ENCODE data around the gene AZU1. TPM values are rescaled to one million over a fixed set of nuclear protein-coding genes. Genes with fewer than 3 reads are reported as not detected.

AZU1 gene
- total RNA-seq, 2 donors from 2014 or later, result 0.26 TPM; not detected in 1

DNA sequence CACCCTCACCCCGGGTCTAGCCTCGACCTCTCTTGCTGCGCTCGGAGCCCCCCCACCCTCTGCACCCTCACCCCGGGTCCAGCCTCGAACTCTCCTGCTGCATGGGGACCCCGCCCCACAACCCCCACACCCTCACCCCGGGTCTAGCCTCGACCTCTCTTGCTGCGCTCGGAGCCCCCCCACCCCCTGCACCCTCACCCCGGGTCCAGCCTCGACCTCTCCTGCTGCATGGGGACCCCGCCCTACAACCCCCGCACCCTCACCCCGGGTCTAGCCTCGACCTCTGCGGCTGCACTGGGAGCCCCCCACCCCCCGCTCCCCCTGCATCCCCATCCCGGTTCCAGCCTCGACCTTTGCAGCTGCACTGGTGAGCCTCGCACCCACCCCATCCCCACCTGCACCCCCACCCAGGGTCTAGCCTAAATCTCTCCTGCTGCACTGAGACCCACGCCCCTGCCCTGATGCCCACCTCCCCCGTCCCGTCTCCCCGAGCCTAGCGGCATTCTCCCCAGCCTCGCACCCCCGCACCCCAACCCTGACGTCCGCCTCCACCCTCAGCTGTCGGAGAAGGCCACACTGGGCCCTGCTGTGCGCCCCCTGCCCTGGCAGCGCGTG is 33.6 kb downstream of the AZU1 start:
- Histone ChIP-seq H3K27me3 (no peaks in the 10 kb centered on the region), H3K4me1 (peaks cover 27% of the 10 kb centered on the region), H3K27ac (no peak overlapping the region), H3K4me3 (no peak overlapping the region), H3K36me3 (replicated peaks in 1 of 2; ENCODE audit: insufficient read depth in 1 of 2, low read depth in 2 of 2) (no peaks in the 10 kb centered on the region), H3K9me3 (no peaks in the 10 kb centered on the region)
- WGBS, 2 donors, result 39 to 90% methylated on average over 2 to 17 of the region's 35 CpGs
- TF ChIP-seq POLR2A (IDR thresholded peaks at IDR 0.05), result no peak
- TF ChIP-seq, protein P1, sequence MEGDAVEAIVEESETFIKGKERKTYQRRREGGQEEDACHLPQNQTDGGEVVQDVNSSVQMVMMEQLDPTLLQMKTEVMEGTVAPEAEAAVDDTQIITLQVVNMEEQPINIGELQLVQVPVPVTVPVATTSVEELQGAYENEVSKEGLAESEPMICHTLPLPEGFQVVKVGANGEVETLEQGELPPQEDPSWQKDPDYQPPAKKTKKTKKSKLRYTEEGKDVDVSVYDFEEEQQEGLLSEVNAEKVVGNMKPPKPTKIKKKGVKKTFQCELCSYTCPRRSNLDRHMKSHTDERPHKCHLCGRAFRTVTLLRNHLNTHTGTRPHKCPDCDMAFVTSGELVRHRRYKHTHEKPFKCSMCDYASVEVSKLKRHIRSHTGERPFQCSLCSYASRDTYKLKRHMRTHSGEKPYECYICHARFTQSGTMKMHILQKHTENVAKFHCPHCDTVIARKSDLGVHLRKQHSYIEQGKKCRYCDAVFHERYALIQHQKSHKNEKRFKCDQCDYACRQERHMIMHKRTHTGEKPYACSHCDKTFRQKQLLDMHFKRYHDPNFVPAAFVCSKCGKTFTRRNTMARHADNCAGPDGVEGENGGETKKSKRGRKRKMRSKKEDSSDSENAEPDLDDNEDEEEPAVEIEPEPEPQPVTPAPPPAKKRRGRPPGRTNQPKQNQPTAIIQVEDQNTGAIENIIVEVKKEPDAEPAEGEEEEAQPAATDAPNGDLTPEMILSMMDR (IDR thresholded peaks at IDR 0.05), result no peak
- intact Hi-C loops (cut with DNase I), result loop anchor here (5.0 kb wide), 1 partner anchor 56 kb away; the partner anchor contains the start of gene KISS1R
- no peak for ATAC-seq
- DNase-seq, result no peak

DNA sequence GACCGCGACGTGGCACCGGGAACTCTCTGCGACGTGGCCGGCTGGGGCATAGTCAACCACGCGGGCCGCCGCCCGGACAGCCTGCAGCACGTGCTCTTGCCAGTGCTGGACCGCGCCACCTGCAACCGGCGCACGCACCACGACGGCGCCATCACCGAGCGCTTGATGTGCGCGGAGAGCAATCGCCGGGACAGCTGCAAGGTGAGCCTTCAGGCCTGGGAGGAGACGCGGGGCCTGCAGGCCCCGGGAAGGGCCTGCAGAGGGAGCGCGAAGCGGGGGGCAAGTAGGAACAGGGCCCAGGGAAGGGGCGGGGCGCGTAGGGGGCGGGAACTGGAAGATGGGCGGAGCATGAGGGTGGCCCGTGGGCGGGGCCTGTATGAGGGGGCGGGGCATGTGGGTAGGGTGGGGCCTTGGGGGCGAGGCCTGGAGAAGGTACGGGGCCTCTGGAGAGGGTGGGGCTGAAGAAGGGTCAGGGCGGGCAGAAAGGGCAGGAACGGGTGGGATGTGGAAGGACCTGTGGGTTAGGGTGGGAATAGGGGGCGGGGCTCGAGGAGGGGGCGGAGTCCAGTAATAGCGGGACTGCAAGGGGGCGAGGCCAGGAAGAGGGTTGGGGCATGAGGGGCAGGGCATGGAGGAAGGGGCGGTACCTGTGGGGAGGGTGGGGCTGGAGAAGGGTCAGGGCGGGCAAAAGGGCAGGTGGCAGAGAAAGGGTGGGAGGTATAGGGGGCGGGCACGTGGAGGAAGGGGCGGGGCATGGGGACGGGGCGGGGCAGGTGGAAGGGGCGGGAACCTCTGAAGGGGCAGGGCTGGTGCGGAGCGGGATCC is 34.3 kb downstream of the AZU1 start:
- intact Hi-C loops (cut with DNase I), result loop anchor here (5.0 kb wide), 1 partner anchor 55 kb away; the partner anchor contains the start of gene KISS1R
- ATAC-seq, result peak; percentile 25
- DNase-seq, result peak in 3 of 4 donors; percentile 51 to 55 (median 51)
- Histone ChIP-seq H3K36me3 (replicated peaks in 1 of 2; ENCODE audit: insufficient read depth in 1 of 2, low read depth in 2 of 2) (no peaks in the 10 kb centered on the region), H3K27me3 (no peaks in the 10 kb centered on the region), H3K27ac (no peak overlapping the region), H3K4me1 (peaks cover 27% of the 10 kb centered on the region), H3K9me3 (no peaks in the 10 kb centered on the region), H3K4me3 (no peak overlapping the region)
- no peak for TF ChIP-seq POLR2A (IDR thresholded peaks at IDR 0.05)
- TF ChIP-seq, protein P1 (IDR thresholded peaks at IDR 0.05), result no peak
- WGBS, 2 donors, result 5 to 21% methylated on average over 25 to 51 of the region's 60 CpGs

GRCh38 chr19:862581-863314 is 35.1 kb downstream of the AZU1 start:
- 11 to 21% methylated on average over 46 to 48 of the region's 48 CpGs for WGBS, 2 donors
- peak; percentile 31 for ATAC-seq
- intact Hi-C loops (cut with DNase I), result loop anchor here (5.0 kb wide), 1 partner anchor 55 kb away; the partner anchor contains the start of gene KISS1R
- H3K4me3 ChIP-seq, result no peak overlapping the region
- no peaks in the 10 kb centered on the region for H3K9me3 ChIP-seq
- H3K27me3 ChIP-seq, result no peaks in the 10 kb centered on the region
- H3K36me3 ChIP-seq (replicated peaks in 1 of 2; ENCODE audit: insufficient read depth in 1 of 2, low read depth in 2 of 2), result no peaks in the 10 kb centered on the region
- H3K27ac ChIP-seq, result no peak overlapping the region
- DNase-seq, result peak; percentile 62 to 73 (median 68)
- peaks cover 27% of the 10 kb centered on the region for H3K4me1 ChIP-seq
- TF ChIP-seq POLR2A (IDR thresholded peaks at IDR 0.05), result no peak
- TF ChIP-seq, protein P1 (IDR thresholded peaks at IDR 0.05), result no peak

DNA sequence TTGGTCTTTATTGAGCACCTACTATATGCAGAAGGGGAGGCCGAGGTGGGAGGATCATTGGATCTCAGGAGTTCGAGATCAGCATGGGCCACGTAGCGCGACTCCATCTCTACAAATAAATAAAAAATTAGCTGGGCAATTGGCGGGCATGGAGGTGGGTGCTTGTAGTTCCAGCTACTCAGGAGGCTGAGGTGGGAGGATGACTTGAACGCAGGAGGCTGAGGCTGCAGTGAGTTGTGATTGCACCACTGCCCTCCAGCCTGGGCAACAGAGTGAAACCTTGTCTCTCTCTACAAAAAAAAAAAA is 35.6 kb downstream of the AZU1 start:
- DNase-seq (no peak), ATAC-seq (no peak)
- intact Hi-C loops (cut with DNase I), result loop anchor here (5.0 kb wide), 1 partner anchor 54 kb away; the partner anchor contains the start of gene KISS1R
- WGBS, 2 donors, result 72 to 86% methylated on average over 7 of the region's 7 CpGs
- Histone ChIP-seq H3K36me3 (replicated peaks in 1 of 2; ENCODE audit: insufficient read depth in 1 of 2, low read depth in 2 of 2) (peaks cover 0 to 2% of the 10 kb centered on the region in 2 donors), H3K27ac (peak overlapping the region in 1 of 4 donors; percentile 64), H3K4me3 (no peak overlapping the region), H3K9me3 (no peaks in the 10 kb centered on the region), H3K27me3 (no peaks in the 10 kb centered on the region), H3K4me1 (peaks cover 27% of the 10 kb centered on the region)
- TF ChIP-seq, protein P1 (IDR thresholded peaks at IDR 0.05), result no peak
- no peak for TF ChIP-seq POLR2A (IDR thresholded peaks at IDR 0.05)

Measured in body of pancreas (tissue), 4 donors.